SK-N-SH treated with all-trans-retinoic acid at 6 μM for 48 hours (cell line): Measurements from ENCODE around the gene TRIM17.
"Not testable (repeated sequence)": the region's sequence is repeated elsewhere in the genome, so short reads cannot be mapped to it uniquely, and the experiment has no call there.

Experiments
- ATAC-seq: fragments of 200-7000 bp; cut with Tn5 transposase; 3 replicates; pipeline ENCODE4 v1.9.1; 2020; ENCODE audit warnings: mild to moderate bottlenecking, moderate library complexity
- ARNTL ChIP-seq: fragments of 450-650 bp; formaldehyde crosslinking; IDR thresholded peaks from 2 replicates; pipeline ENCODE4 v1.5.0; 2020; ENCODE audit warnings: low read depth, mild to moderate bottlenecking, moderate library complexity, borderline replicate concordance
- BACH2 ChIP-seq: fragments of 250-450 bp; sonication (Bioruptor Pico); IDR thresholded peaks from 2 replicates; pipeline ENCODE4 v1.9.0; 2021; ENCODE audit warnings: mild to moderate bottlenecking, borderline replicate concordance
- CSDC2 ChIP-seq: fragments of 250-450 bp; sonication (Bioruptor Pico); IDR thresholded peaks from 2 replicates; pipeline ENCODE4 v1.5.0; 2020; ENCODE audit warnings: mild to moderate bottlenecking, moderate library complexity
- ESRRG ChIP-seq: fragments of 250-450 bp; sonication (Bioruptor Pico); IDR thresholded peaks from 2 replicates; pipeline ENCODE4 v1.6.1; 2021; ENCODE audit warnings: mild to moderate bottlenecking
- GLIS3 ChIP-seq: fragments of 250-450 bp; sonication (Bioruptor Pico); IDR thresholded peaks from 2 replicates; pipeline ENCODE4 v1.5.0; 2020; ENCODE audit warnings: mild to moderate bottlenecking, moderate library complexity
- ISL1 ChIP-seq: fragments of 250-450 bp; sonication (Bioruptor Pico); IDR thresholded peaks from 2 replicates; pipeline ENCODE4 v2.1.2; 2022; ENCODE audit warnings: mild to moderate bottlenecking, moderate library complexity
- OSR1 ChIP-seq: fragments of 250-450 bp; sonication (Bioruptor Pico); IDR thresholded peaks from 2 replicates; pipeline ENCODE4 v1.8.0; 2022; ENCODE audit warnings: moderate library complexity, mild to moderate bottlenecking, inconsistent platforms
- PATZ1 ChIP-seq: fragments of 250-450 bp; sonication (Bioruptor Pico); IDR thresholded peaks from 2 replicates; pipeline ENCODE4 v1.8.0; 2020; ENCODE audit warnings: mild to moderate bottlenecking, moderate library complexity, borderline replicate concordance
- POU6F1 ChIP-seq: fragments of 250-450 bp; sonication (Bioruptor Pico); IDR thresholded peaks from 2 replicates; pipeline ENCODE4 v1.8.0; 2021; ENCODE audit warnings: low read depth, mild to moderate bottlenecking, moderate library complexity, borderline replicate concordance
- PPARA ChIP-seq: fragments of 250-450 bp; sonication (Bioruptor Pico); IDR thresholded peaks from 2 replicates; pipeline ENCODE4 v1.5.0; 2020; ENCODE audit warnings: mild to moderate bottlenecking, borderline replicate concordance
- SNAI2 ChIP-seq: fragments of 250-450 bp; sonication (Bioruptor Pico); IDR thresholded peaks from 2 replicates; pipeline ENCODE4 v1.5.0; 2020; ENCODE audit warnings: mild to moderate bottlenecking, moderate library complexity
- TCF4 ChIP-seq: fragments of 250-450 bp; sonication (Bioruptor Pico); IDR thresholded peaks from 2 replicates; pipeline ENCODE4 v1.8.0; 2021; ENCODE audit warnings: mild to moderate bottlenecking, moderate library complexity, borderline replicate concordance
- TOX ChIP-seq: fragments of 250-450 bp; sonication (Bioruptor Pico); IDR thresholded peaks from 2 replicates; pipeline ENCODE4 v1.8.0; 2021; ENCODE audit warnings: mild to moderate bottlenecking, moderate library complexity, borderline replicate concordance
- TSHZ2 ChIP-seq: fragments of 250-450 bp; sonication (Bioruptor Pico); IDR thresholded peaks from 2 replicates; pipeline ENCODE4 v1.5.0; 2020; ENCODE audit warnings: mild to moderate bottlenecking, moderate library complexity
- ZC3H10 ChIP-seq: fragments of 250-450 bp; sonication (Bioruptor Pico); IDR thresholded peaks from 2 replicates; pipeline ENCODE4 v1.5.1; 2021; ENCODE audit warnings: mild to moderate bottlenecking, moderate library complexity
- ZFP30 ChIP-seq: fragments of 450-650 bp; formaldehyde crosslinking; IDR thresholded peaks from 2 replicates; pipeline ENCODE4 v1.5.0; 2022; ENCODE audit warnings: mild to moderate bottlenecking, moderate library complexity
- ZNF565 ChIP-seq: fragments of 450-650 bp; formaldehyde crosslinking; conservative IDR thresholded peaks from 2 replicates; pipeline ENCODE4 v1.5.0; 2020; ENCODE audit warnings: low read depth, mild to moderate bottlenecking, moderate library complexity
- ZNF70 ChIP-seq: fragments of 450-650 bp; formaldehyde crosslinking; IDR thresholded peaks from 2 replicates; pipeline ENCODE4 v1.5.0; 2020; ENCODE audit warnings: mild to moderate bottlenecking, moderate library complexity
- ZNF8 ChIP-seq: fragments of 450-650 bp; formaldehyde crosslinking; IDR thresholded peaks from 2 replicates; pipeline ENCODE4 v1.5.0; 2020; ENCODE audit warnings: mild to moderate bottlenecking, moderate library complexity
- TF ChIP-seq, protein P1 (sequence below): fragments of 250-450 bp; sonication (Bioruptor Pico); IDR thresholded peaks from 2 replicates; pipeline ENCODE4 v1.5.1; 2021; ENCODE audit warnings: mild to moderate bottlenecking, moderate library complexity
- TF ChIP-seq, protein P2 (sequence below): fragments of 250-450 bp; sonication (Bioruptor Pico); IDR thresholded peaks from 2 replicates; pipeline ENCODE4 v1.5.1; 2020; ENCODE audit warnings: low read depth, mild to moderate bottlenecking, moderate library complexity

The TRIM17 gene

GRCh38 chr1:228437424-228437962 is 20.8 kb upstream of the TRIM17 start:
- no peak for ATAC-seq
- no peak for TF ChIP-seq ESRRG (CRISPR knock-in tag)
- TF ChIP-seq ZNF565: no peak
- no peak for TF ChIP-seq GLIS3 (CRISPR knock-in tag)
- TF ChIP-seq CSDC2 (CRISPR knock-in tag): no peak
- TF ChIP-seq, all 23 proteins: peak for 0

DNA sequence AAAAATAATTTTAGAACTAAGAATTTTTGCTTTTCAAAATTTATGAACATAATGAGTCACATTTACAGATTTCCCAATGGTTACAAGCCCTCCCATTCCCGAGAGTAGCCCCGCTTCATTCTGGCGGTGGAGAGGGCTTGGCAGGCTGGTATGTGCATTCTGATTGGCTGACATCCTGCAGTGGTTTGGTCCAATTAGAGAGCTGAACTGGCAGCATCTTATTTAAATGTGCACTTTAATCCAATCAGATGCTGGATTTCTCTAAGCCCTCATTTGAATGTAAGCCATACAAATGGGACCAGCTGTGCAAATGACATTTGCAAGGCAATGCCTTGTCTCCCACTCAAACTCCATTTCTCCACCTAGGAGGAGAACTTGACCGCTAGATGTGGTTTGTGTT is 18.0 kb upstream of the TRIM17 start:
- no peak; the same call in 2 of the 3 replicates for ATAC-seq
- no peak for TF ChIP-seq ISL1 (CRISPR knock-in tag)
- no peak for TF ChIP-seq TCF4 (CRISPR knock-in tag)
- TF ChIP-seq, protein P1, sequence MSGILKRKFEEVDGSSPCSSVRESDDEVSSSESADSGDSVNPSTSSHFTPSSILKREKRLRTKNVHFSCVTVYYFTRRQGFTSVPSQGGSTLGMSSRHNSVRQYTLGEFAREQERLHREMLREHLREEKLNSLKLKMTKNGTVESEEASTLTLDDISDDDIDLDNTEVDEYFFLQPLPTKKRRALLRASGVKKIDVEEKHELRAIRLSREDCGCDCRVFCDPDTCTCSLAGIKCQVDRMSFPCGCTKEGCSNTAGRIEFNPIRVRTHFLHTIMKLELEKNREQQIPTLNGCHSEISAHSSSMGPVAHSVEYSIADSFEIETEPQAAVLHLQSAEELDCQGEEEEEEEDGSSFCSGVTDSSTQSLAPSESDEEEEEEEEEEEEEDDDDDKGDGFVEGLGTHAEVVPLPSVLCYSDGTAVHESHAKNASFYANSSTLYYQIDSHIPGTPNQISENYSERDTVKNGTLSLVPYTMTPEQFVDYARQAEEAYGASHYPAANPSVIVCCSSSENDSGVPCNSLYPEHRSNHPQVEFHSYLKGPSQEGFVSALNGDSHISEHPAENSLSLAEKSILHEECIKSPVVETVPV: no peak
- TF ChIP-seq, protein P2, sequence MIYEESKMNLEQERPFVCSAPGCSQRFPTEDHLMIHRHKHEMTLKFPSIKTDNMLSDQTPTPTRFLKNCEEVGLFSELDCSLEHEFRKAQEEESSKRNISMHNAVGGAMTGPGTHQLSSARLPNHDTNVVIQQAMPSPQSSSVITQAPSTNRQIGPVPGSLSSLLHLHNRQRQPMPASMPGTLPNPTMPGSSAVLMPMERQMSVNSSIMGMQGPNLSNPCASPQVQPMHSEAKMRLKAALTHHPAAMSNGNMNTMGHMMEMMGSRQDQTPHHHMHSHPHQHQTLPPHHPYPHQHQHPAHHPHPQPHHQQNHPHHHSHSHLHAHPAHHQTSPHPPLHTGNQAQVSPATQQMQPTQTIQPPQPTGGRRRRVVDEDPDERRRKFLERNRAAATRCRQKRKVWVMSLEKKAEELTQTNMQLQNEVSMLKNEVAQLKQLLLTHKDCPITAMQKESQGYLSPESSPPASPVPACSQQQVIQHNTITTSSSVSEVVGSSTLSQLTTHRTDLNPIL (CRISPR knock-in tag): no peak
- no peak for TF ChIP-seq SNAI2 (CRISPR knock-in tag)
- TF ChIP-seq OSR1 (CRISPR knock-in tag): no peak
- TF ChIP-seq CSDC2 (CRISPR knock-in tag): no peak
- TF ChIP-seq ESRRG (CRISPR knock-in tag): no peak
- TF ChIP-seq PPARA (CRISPR knock-in tag): no peak
- TF ChIP-seq ARNTL (CRISPR knock-in tag): no peak
- TF ChIP-seq TOX (CRISPR knock-in tag): no peak
- no peak for TF ChIP-seq ZNF70 (CRISPR knock-in tag)
- no peak for TF ChIP-seq ZC3H10 (CRISPR knock-in tag)
- TF ChIP-seq PATZ1 (CRISPR knock-in tag): no peak
- no peak for TF ChIP-seq BACH2 (CRISPR knock-in tag)
- TF ChIP-seq ZNF565: no peak
- no peak for TF ChIP-seq TSHZ2 (CRISPR knock-in tag)

DNA sequence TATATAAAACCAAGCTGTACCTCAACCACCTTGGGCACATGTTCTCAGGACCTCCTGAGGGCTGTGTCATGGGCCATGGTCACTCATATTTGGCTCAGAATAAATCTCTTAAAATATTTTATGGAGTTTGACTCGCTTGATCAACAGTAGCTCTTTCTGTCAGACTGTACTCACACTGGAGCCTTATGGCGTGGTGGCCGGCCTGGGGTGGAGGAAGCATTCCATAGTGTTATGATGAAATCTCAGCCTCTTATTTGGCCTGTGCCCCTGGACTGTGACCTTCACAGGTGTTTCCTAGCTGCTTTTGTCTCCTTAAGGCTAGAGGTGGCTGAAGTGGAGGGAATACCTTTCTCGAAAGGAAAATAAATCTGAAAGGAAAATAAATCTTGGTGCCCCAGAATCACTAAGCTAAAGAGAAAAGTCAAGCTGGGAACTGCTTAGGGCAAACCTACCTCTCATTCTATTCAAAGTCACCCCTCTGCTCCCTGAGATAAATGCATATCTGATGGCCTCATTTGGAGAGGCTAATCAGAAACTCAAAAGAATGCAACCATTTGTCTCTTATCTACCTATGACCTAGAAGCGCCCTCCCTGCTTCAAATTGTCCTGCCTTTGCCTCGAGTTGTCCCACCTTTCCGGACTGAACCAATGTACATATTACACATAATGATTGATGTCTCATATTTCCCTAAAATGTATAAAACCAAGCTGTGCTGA is 16.8 kb upstream of the TRIM17 start:
- ATAC-seq: not testable (repeated sequence)

GRCh38 chr1:228430243-228430642 is 13.6 kb upstream of the TRIM17 start:
- no peak for TF ChIP-seq TCF4 (CRISPR knock-in tag)
- no peak for TF ChIP-seq ZFP30 (CRISPR knock-in tag)
- no peak for TF ChIP-seq PATZ1 (CRISPR knock-in tag)
- no peak for TF ChIP-seq POU6F1
- TF ChIP-seq ZNF565: no peak
- TF ChIP-seq ZNF8 (CRISPR knock-in tag): no peak
- TF ChIP-seq TSHZ2 (CRISPR knock-in tag): no peak
- ATAC-seq: no peak
